Measurements from ENCODE around the gene PAM16. TPM values are rescaled to one million over a fixed set of nuclear protein-coding genes. Genes with fewer than 3 reads are reported as not detected.

PAM16 gene
- total and polyA plus RNA-seq, 9 of the 15 experiments (the other 6 are each of a cell fraction or from before 2014, with no cell fraction given) = 38.7 to 273 (median 79.3) TPM

GRCh38 chr16:4347765-4348509 is 3.2 kb downstream of the PAM16 start (continued):
- TF ChIP-seq, protein P1, sequence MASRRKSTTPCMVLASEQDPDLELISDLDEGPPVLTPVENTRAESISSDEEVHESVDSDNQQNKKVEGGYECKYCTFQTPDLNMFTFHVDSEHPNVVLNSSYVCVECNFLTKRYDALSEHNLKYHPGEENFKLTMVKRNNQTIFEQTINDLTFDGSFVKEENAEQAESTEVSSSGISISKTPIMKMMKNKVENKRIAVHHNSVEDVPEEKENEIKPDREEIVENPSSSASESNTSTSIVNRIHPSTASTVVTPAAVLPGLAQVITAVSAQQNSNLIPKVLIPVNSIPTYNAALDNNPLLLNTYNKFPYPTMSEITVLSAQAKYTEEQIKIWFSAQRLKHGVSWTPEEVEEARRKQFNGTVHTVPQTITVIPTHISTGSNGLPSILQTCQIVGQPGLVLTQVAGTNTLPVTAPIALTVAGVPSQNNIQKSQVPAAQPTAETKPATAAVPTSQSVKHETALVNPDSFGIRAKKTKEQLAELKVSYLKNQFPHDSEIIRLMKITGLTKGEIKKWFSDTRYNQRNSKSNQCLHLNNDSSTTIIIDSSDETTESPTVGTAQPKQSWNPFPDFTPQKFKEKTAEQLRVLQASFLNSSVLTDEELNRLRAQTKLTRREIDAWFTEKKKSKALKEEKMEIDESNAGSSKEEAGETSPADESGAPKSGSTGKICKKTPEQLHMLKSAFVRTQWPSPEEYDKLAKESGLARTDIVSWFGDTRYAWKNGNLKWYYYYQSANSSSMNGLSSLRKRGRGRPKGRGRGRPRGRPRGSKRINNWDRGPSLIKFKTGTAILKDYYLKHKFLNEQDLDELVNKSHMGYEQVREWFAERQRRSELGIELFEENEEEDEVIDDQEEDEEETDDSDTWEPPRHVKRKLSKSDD (conservative IDR thresholded peaks at IDR 0.05; ENCODE audit: low read length) = no peak
- TF ChIP-seq ZKSCAN8 (CRISPR knock-in tag; IDR thresholded peaks at IDR 0.05) = no peak
- peak; percentile 42 for TF ChIP-seq POLR2G (IDR thresholded peaks at IDR 0.05; ENCODE audit: low read depth, low read length)
- TF ChIP-seq CXXC5 (CRISPR knock-in tag; IDR thresholded peaks at IDR 0.05) = peak; percentile 40
- TF ChIP-seq MTF1 (CRISPR knock-in tag; IDR thresholded peaks at IDR 0.05; ENCODE audit: borderline replicate concordance) = no peak
- TF ChIP-seq POLR2H (tag; IDR thresholded peaks at IDR 0.05; ENCODE audit: low read depth) = no peak
- no peak for TF ChIP-seq NUFIP1 (IDR thresholded peaks at IDR 0.05; ENCODE audit: partially characterized antibody)
- TF ChIP-seq ZNF830 (CRISPR knock-in tag; IDR thresholded peaks at IDR 0.05) = no peak
- no peak for TF ChIP-seq CREBBP (IDR thresholded peaks at IDR 0.05; ENCODE audit: low read depth, low read length)
- TF ChIP-seq SIX5 (IDR thresholded peaks at IDR 0.05; ENCODE audit: borderline replicate concordance in 1 of 2, insufficient read depth in 1 of 2, low read depth in 1 of 2, low read length in 2 of 2) = no peak
- TF ChIP-seq MYBL2 (IDR thresholded peaks at IDR 0.05; ENCODE audit: low read depth) = no peak
- TF ChIP-seq MYBL2 (CRISPR knock-in tag; IDR thresholded peaks at IDR 0.05; ENCODE audit: borderline replicate concordance) = no peak
- TF ChIP-seq ZNF507 (tag; conservative IDR thresholded peaks at IDR 0.05) = no peak
- TF ChIP-seq HDAC1 (IDR thresholded peaks at IDR 0.05) = 0 out of 4 replicates have a peak, but pooled peaks of 1 of the 2 experiments have one; percentile 34
- peak; percentile 66; the same call in 1 of the 2 replicates for TF ChIP-seq SMAD4 (CRISPR knock-in tag; conservative IDR thresholded peaks at IDR 0.05)
- TF ChIP-seq, protein P2, sequence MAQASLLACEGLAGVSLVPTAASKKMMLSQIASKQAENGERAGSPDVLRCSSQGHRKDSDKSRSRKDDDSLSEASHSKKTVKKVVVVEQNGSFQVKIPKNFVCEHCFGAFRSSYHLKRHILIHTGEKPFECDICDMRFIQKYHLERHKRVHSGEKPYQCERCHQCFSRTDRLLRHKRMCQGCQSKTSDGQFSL (CRISPR knock-in tag; IDR thresholded peaks at IDR 0.05) = no peak
- TF ChIP-seq, protein P2 (tag; IDR thresholded peaks at IDR 0.05) = no peak
- no peak for TF ChIP-seq TAF15 (IDR thresholded peaks at IDR 0.05; ENCODE audit: low read depth, low read length)
- TF ChIP-seq PTBP1 (IDR thresholded peaks at IDR 0.05; ENCODE audit: low read depth, low read length) = no peak
- TF ChIP-seq ZNF583 (CRISPR knock-in tag; IDR thresholded peaks at IDR 0.05) = no peak
- TF ChIP-seq JUNB (CRISPR knock-in tag; conservative IDR thresholded peaks at IDR 0.05) = no peak
- TF ChIP-seq L3MBTL2 (IDR thresholded peaks at IDR 0.05) = peak; percentile 46
- TF ChIP-seq PHB2 (IDR thresholded peaks at IDR 0.05; ENCODE audit: low read depth) = no peak
- TF ChIP-seq CEBPG (CRISPR knock-in tag; IDR thresholded peaks at IDR 0.05) = no peak
- no peak for TF ChIP-seq CEBPG (tag; conservative IDR thresholded peaks at IDR 0.05 in 1 of 2, IDR thresholded peaks at IDR 0.05 in 1 of 2)

All from K562 (cell line).